Activated T-helper 2 cell treated with anti-CD3 and anti-CD28 coated beads, Interferon-gamma antibody, Interleukin-2, Interleukin-4, amounts not matched to agents 10 μg/mL and 5 μg/mL and 100 μg/mL, durations not matched to agents 14 hours and 24 hours and 36 hours (primary cell): Measurements from ENCODE around the gene STH. TPM values are rescaled to one million over a fixed set of nuclear protein-coding genes. Genes with fewer than 3 reads are reported as not detected.

Experiments used
- DNase-seq: peaks from one replicate; pipeline ENCODE4 v3.0.0; 2021; ENCODE audit warnings: low spot score
- H3K27ac Mint-ChIP-seq: one replicate; pipeline ENCODE4 v1.8.0; 2021; ENCODE audit warnings: mixed read lengths
- H3K27me3 Mint-ChIP-seq: one replicate; pipeline ENCODE4 v1.8.0; 2021; ENCODE audit warnings: low read depth, mixed read lengths
- H3K36me3 Mint-ChIP-seq: one replicate; pipeline ENCODE4 v1.8.0; 2021; ENCODE audit warnings: low read depth, mixed read lengths
- H3K4me1 Mint-ChIP-seq: one replicate; pipeline ENCODE4 v1.8.0; 2021; ENCODE audit warnings: low read depth, mixed read lengths
- H3K4me3 Mint-ChIP-seq: one replicate; pipeline ENCODE4 v1.8.0; 2021; ENCODE audit warnings: low read depth, mild to moderate bottlenecking, moderate library complexity, mixed read lengths
- H3K9me3 Mint-ChIP-seq: one replicate; pipeline ENCODE4 v1.8.0; 2021; ENCODE audit warnings: mixed read lengths
- intact Hi-C: fragments of 100-400 bp; cut with micrococcal nuclease; formaldehyde crosslinking; loops from one replicate; pipeline ENCODE4 v1.15.1; 2023
- total RNA-seq: library from RNA; stranded (reverse); gene quantifications from 2 replicates; pipeline ENCODE4 v1.2.3, GENCODE V29; 2022

STH gene
- total RNA-seq, 1 donor from 2014 or later = not detected

GRCh38 chr17:46030752-46031151, 31.7 kb downstream of the STH start:
- DNase-seq = no peak
- Mint-ChIP-seq H3K27ac (peak overlapping the region; percentile 69), H3K4me1 (peaks cover 18% of the 10 kb centered on the region), H3K27me3 (no peaks in the 10 kb centered on the region), H3K9me3 (no peaks in the 10 kb centered on the region), H3K4me3 (no peak overlapping the region), H3K36me3 (peaks cover 62% of the 10 kb centered on the region)
- intact Hi-C loops = no loop called here

GRCh38 chr17:46031440-46031839, 32.4 kb downstream of the STH start:
- Mint-ChIP-seq H3K36me3 (peaks cover 67% of the 10 kb centered on the region), H3K9me3 (no peaks in the 10 kb centered on the region), H3K4me3 (no peak overlapping the region), H3K27me3 (no peaks in the 10 kb centered on the region), H3K27ac (no peak overlapping the region), H3K4me1 (peaks cover 22% of the 10 kb centered on the region)
- no peak for DNase-seq
- intact Hi-C loops = no loop called here

- DNase-seq = no peak
- Mint-ChIP-seq H3K27me3 (no peaks in the 10 kb centered on the region), H3K4me3 (no peak overlapping the region), H3K9me3 (no peaks in the 10 kb centered on the region), H3K27ac (no peak overlapping the region), H3K4me1 (peaks cover 22% of the 10 kb centered on the region), H3K36me3 (peaks cover 71% of the 10 kb centered on the region)
- intact Hi-C loops = no loop called here
Measured at GRCh38 chr17:46031920-46032319, 32.9 kb downstream of the STH start.

- no peak overlapping the region for H3K4me3 Mint-ChIP-seq
- no peaks in the 10 kb centered on the region for H3K9me3 Mint-ChIP-seq
- peaks cover 22% of the 10 kb centered on the region for H3K4me1 Mint-ChIP-seq
- DNase-seq = no peak
- no peak overlapping the region for H3K27ac Mint-ChIP-seq
- intact Hi-C loops = no loop called here
- peaks cover 76% of the 10 kb centered on the region for H3K36me3 Mint-ChIP-seq
- no peaks in the 10 kb centered on the region for H3K27me3 Mint-ChIP-seq
Measured at GRCh38 chr17:46032909-46033308, 33.9 kb downstream of the STH start.

GRCh38 chr17:46033392-46033791, 34.3 kb downstream of the STH start:
- no peaks in the 10 kb centered on the region for H3K9me3 Mint-ChIP-seq
- H3K36me3 Mint-ChIP-seq = peaks cover 81% of the 10 kb centered on the region
- peaks cover 22% of the 10 kb centered on the region for H3K4me1 Mint-ChIP-seq
- intact Hi-C loops = no loop called here
- no peaks in the 10 kb centered on the region for H3K27me3 Mint-ChIP-seq
- DNase-seq = no peak
- H3K27ac Mint-ChIP-seq = no peak overlapping the region
- H3K4me3 Mint-ChIP-seq = no peak overlapping the region

GRCh38 chr17:46035112-46035818, 36.2 kb downstream of the STH start:
- DNase-seq = no peak
- no peaks in the 10 kb centered on the region for H3K9me3 Mint-ChIP-seq

GRCh38 chr17:46036491-46036890, 37.4 kb downstream of the STH start:
- peaks cover 18% of the 10 kb centered on the region for H3K4me1 Mint-ChIP-seq
- intact Hi-C loops = no loop called here
- no peak overlapping the region for H3K4me3 Mint-ChIP-seq
- no peak for DNase-seq
- no peaks in the 10 kb centered on the region for H3K9me3 Mint-ChIP-seq
- no peak overlapping the region for H3K27ac Mint-ChIP-seq
- H3K27me3 Mint-ChIP-seq = no peaks in the 10 kb centered on the region
- peaks cover 82% of the 10 kb centered on the region for H3K36me3 Mint-ChIP-seq

More at GRCh38 chr17:46035112-46035818, 36.2 kb downstream of the STH start:
- Mint-ChIP-seq H3K4me3 (no peak overlapping the region), H3K27ac (peak overlapping the region; percentile 59), H3K4me1 (peaks cover 18% of the 10 kb centered on the region), H3K36me3 (peaks cover 83% of the 10 kb centered on the region), H3K27me3 (no peaks in the 10 kb centered on the region)
- intact Hi-C loops = loop anchor here (1.0 kb wide), 1 partner anchor 17 kb away; no protein-coding TSS in a partner anchor

- no peaks in the 10 kb centered on the region for H3K9me3 Mint-ChIP-seq
- no peaks in the 10 kb centered on the region for H3K27me3 Mint-ChIP-seq
- no peak overlapping the region for H3K27ac Mint-ChIP-seq
- H3K36me3 Mint-ChIP-seq = peaks cover 76% of the 10 kb centered on the region
- peaks cover 18% of the 10 kb centered on the region for H3K4me1 Mint-ChIP-seq
- DNase-seq = no peak
- no peak overlapping the region for H3K4me3 Mint-ChIP-seq
- intact Hi-C loops = no loop called here
Measured at GRCh38 chr17:46037722-46038255, 38.7 kb downstream of the STH start.

GRCh38 chr17:46038414-46038813, 39.4 kb downstream of the STH start:
- H3K36me3 Mint-ChIP-seq = peaks cover 73% of the 10 kb centered on the region
- peak overlapping the region; percentile 17 for H3K27ac Mint-ChIP-seq
- H3K4me1 Mint-ChIP-seq = peaks cover 18% of the 10 kb centered on the region
- intact Hi-C loops = no loop called here
- H3K9me3 Mint-ChIP-seq = no peaks in the 10 kb centered on the region
- no peak for DNase-seq
- H3K4me3 Mint-ChIP-seq = no peak overlapping the region
- H3K27me3 Mint-ChIP-seq = no peaks in the 10 kb centered on the region

GRCh38 chr17:46038937-46039336, 39.9 kb downstream of the STH start:
- H3K4me3 Mint-ChIP-seq = no peak overlapping the region
- H3K27me3 Mint-ChIP-seq = no peaks in the 10 kb centered on the region
- H3K27ac Mint-ChIP-seq = no peak overlapping the region
- intact Hi-C loops = no loop called here
- peaks cover 18% of the 10 kb centered on the region for H3K4me1 Mint-ChIP-seq
- peaks cover 76% of the 10 kb centered on the region for H3K36me3 Mint-ChIP-seq
- H3K9me3 Mint-ChIP-seq = no peaks in the 10 kb centered on the region
- DNase-seq = no peak

- no peaks in the 10 kb centered on the region for H3K9me3 Mint-ChIP-seq
- no peak overlapping the region for H3K27ac Mint-ChIP-seq
- peaks cover 21% of the 10 kb centered on the region for H3K4me1 Mint-ChIP-seq
- H3K36me3 Mint-ChIP-seq = peaks cover 76% of the 10 kb centered on the region
- intact Hi-C loops = loop anchor here (5.0 kb wide), 1 partner anchor 173 kb away; no protein-coding TSS in a partner anchor
- no peaks in the 10 kb centered on the region for H3K27me3 Mint-ChIP-seq
- no peak for DNase-seq
- H3K4me3 Mint-ChIP-seq = no peak overlapping the region
Measured at GRCh38 chr17:46039592-46040186, 40.6 kb downstream of the STH start.

- no peaks in the 10 kb centered on the region for H3K9me3 Mint-ChIP-seq
- H3K27ac Mint-ChIP-seq = no peak overlapping the region
- H3K36me3 Mint-ChIP-seq = peaks cover 75% of the 10 kb centered on the region
- H3K4me3 Mint-ChIP-seq = no peak overlapping the region
- DNase-seq = no peak
- intact Hi-C loops = loop anchor here (5.0 kb wide), 1 partner anchor 170 kb away; no protein-coding TSS in a partner anchor
- H3K4me1 Mint-ChIP-seq = peaks cover 17% of the 10 kb centered on the region
- H3K27me3 Mint-ChIP-seq = no peaks in the 10 kb centered on the region
Measured at GRCh38 chr17:46042246-46042645, 43.2 kb downstream of the STH start.

- Mint-ChIP-seq H3K27ac (no peak overlapping the region), H3K9me3 (no peaks in the 10 kb centered on the region), H3K36me3 (peaks cover 78% of the 10 kb centered on the region), H3K27me3 (no peaks in the 10 kb centered on the region), H3K4me3 (no peak overlapping the region), H3K4me1 (peaks cover 17% of the 10 kb centered on the region)
- intact Hi-C loops = loop anchor here (5.0 kb wide), 1 partner anchor 169 kb away; no protein-coding TSS in a partner anchor
- DNase-seq = no peak
Measured at GRCh38 chr17:46042925-46043324, 43.9 kb downstream of the STH start.
